ENCODE data around the gene MOCOS. TPM values are rescaled to one million over a fixed set of nuclear protein-coding genes. Genes with fewer than 3 reads are reported as not detected.
"Not testable (repeated sequence)": the region's sequence is repeated elsewhere in the genome, so short reads cannot be mapped to it uniquely, and the experiment has no call there.

MOCOS gene
- total and polyA plus RNA-seq, 10 donors: 0.13 to 2.7 (median 0.53) TPM

DNA sequence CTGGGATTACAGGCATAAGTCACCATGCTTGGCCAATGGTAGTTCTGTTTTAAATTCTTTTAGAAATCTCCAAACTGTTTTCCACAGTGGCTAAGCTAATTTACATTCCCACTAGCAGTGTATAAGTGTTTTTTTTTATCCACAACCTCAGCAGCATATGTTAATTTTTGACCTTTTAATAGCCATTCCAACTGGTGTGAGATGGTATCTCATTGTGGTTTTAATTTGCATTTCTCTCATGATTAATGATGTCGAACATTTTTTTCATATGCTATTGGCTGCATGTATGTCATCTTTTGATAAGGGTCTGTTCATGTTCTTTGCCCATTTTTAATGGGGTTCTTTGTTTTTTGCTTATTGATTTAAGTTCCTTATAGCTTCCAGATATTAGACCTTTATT is 20.0 kb downstream of the MOCOS start:
- H3K4me1 ChIP-seq: no peaks in the 10 kb centered on the region
- H3K27ac ChIP-seq: no peak overlapping the region
- intact Hi-C loops (cut with DNase I; ENCODE audit: low total_unique reads): no loop called here
- no peak overlapping the region for H3K4me3 ChIP-seq
- TF ChIP-seq, protein P1, sequence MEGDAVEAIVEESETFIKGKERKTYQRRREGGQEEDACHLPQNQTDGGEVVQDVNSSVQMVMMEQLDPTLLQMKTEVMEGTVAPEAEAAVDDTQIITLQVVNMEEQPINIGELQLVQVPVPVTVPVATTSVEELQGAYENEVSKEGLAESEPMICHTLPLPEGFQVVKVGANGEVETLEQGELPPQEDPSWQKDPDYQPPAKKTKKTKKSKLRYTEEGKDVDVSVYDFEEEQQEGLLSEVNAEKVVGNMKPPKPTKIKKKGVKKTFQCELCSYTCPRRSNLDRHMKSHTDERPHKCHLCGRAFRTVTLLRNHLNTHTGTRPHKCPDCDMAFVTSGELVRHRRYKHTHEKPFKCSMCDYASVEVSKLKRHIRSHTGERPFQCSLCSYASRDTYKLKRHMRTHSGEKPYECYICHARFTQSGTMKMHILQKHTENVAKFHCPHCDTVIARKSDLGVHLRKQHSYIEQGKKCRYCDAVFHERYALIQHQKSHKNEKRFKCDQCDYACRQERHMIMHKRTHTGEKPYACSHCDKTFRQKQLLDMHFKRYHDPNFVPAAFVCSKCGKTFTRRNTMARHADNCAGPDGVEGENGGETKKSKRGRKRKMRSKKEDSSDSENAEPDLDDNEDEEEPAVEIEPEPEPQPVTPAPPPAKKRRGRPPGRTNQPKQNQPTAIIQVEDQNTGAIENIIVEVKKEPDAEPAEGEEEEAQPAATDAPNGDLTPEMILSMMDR (IDR thresholded peaks at IDR 0.05 in 8 of 11, conservative IDR thresholded peaks at IDR 0.05 in 3 of 11): no peak
- no peak for TF ChIP-seq POLR2A (IDR thresholded peaks at IDR 0.05)
- WGBS, 5 donors: 76 to 89% (median 86%) methylated on average over 1 of the region's 1 CpG
- no peaks in the 10 kb centered on the region for H3K36me3 ChIP-seq
- H3K9me3 ChIP-seq: peaks cover 0 to 11% (median 5%) of the 10 kb centered on the region in 8 donors
- no peak for DNase-seq
- no peaks in the 10 kb centered on the region for H3K27me3 ChIP-seq (replicated peaks in 1 of 7)

GRCh38 chr18:36207969-36208368 is 20.7 kb downstream of the MOCOS start:
- H3K4me1 ChIP-seq; DNase-seq; H3K4me3 ChIP-seq; H3K27ac ChIP-seq; intact Hi-C loops (cut with DNase I; ENCODE audit: low total_unique reads); H3K27me3 ChIP-seq (replicated peaks in 1 of 7); H3K36me3 ChIP-seq: not testable (repeated sequence)
- 95 to 100% (median 96%) methylated on average over 2 of the region's 2 CpGs for WGBS, 5 donors
- peaks cover 0 to 11% (median 5%) of the 10 kb centered on the region in 8 donors for H3K9me3 ChIP-seq

GRCh38 chr18:36211612-36212065 is 24.3 kb downstream of the MOCOS start:
- H3K4me1 ChIP-seq: no peaks in the 10 kb centered on the region
- WGBS, 5 donors: 83 to 100% (median 85%) methylated on average over 6 of the region's 6 CpGs
- no peaks in the 10 kb centered on the region for H3K27me3 ChIP-seq (replicated peaks in 1 of 7)
- DNase-seq: peak; percentile 32
- H3K9me3 ChIP-seq: peaks cover 0 to 11% (median 5%) of the 10 kb centered on the region in 8 donors
- intact Hi-C loops (cut with DNase I; ENCODE audit: low total_unique reads): no loop called here
- no peak overlapping the region for H3K4me3 ChIP-seq
- H3K27ac ChIP-seq: no peak overlapping the region
- no peaks in the 10 kb centered on the region for H3K36me3 ChIP-seq
- TF ChIP-seq, protein P1 (IDR thresholded peaks at IDR 0.05 in 8 of 11, conservative IDR thresholded peaks at IDR 0.05 in 3 of 11): no peak
- TF ChIP-seq POLR2A (IDR thresholded peaks at IDR 0.05) (no peak), POLR2AphosphoS5 (IDR thresholded peaks at IDR 0.05) (no peak)

DNA sequence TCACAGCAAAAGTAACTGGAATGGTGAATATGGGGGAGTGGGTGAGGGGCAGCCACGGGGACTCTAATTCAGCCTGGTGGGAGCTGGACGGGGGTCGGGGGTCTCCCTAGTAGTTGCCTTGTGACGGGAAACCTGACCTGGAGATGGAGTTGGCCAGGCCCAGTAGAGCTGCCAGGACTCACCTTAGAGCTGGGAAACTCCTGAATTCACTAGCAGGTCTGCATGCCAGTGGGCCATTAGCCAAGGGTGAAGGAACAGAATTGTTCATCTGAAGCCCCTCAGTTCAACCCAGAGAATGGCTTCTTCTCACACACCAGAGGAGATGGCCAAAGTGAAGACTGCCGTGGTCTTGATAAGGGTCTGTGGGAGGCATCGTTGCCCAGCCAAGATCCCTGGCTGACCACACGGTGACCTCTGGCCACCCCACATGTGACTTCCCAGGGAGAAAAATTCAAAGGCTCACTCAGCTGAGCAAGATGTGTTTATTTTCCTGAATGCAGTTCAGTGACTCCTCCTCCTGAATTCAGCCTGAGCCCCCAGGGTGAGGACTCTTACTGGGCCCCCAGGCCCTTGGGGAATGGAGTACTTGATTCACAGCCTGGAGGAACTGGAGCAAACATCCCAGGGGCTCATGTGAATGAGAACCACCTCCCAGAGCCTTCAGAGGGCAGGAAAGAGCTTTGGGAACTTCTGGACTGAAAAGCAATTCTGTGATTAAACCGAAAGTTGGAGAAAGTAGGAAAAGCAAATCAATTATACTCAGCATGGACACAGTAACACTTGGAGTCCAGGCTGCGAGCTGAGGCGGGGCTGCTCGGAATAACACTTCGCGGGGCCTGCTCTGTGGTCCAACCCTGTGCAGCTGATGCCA is 25.2 kb downstream of the MOCOS start:
- H3K27ac ChIP-seq: no peak overlapping the region
- peaks cover 0 to 11% (median 5%) of the 10 kb centered on the region in 8 donors for H3K9me3 ChIP-seq
- TF ChIP-seq, protein P1 (IDR thresholded peaks at IDR 0.05 in 8 of 11, conservative IDR thresholded peaks at IDR 0.05 in 3 of 11): no peak
- TF ChIP-seq POLR2AphosphoS5 (IDR thresholded peaks at IDR 0.05): no peak
- TF ChIP-seq POLR2A (IDR thresholded peaks at IDR 0.05): no peak
- WGBS, 5 donors: 78 to 85% (median 84%) methylated on average over 13 of the region's 13 CpGs
- no peaks in the 10 kb centered on the region for H3K36me3 ChIP-seq
- H3K27me3 ChIP-seq (replicated peaks in 1 of 7): no peaks in the 10 kb centered on the region
- no peaks in the 10 kb centered on the region for H3K4me1 ChIP-seq
- no peak overlapping the region for H3K4me3 ChIP-seq
- intact Hi-C loops (cut with DNase I; ENCODE audit: low total_unique reads): no loop called here
- peak; percentile 59 for DNase-seq
